Ovary (tissue), 3 donors: Measurements from ENCODE around the gene WSB1.

Experiments used
- CTCF ChIP-seq, 3 donors: fragments of 450-650 bp in 2 of 3; fragments of 200-600 bp in 1 of 3; IDR thresholded peaks; one replicate each; pipeline versions ENCODE4 v1.5.1 to v1.8.0; 2016 to 2022; ENCODE audit warnings: antibody characterized with exemption in 3 of 3, mild to moderate bottlenecking in 1 of 3
- POLR2A ChIP-seq: fragments of 450-650 bp; IDR thresholded peaks from one replicate; pipeline ENCODE4 v1.6.1; 2017; ENCODE audit warnings: antibody characterized with exemption, mild to moderate bottlenecking, moderate library complexity
- donor health status: DM: no; HTN: no; CAD: no.

- TF ChIP-seq CTCF (IDR thresholded peaks at IDR 0.05), result no peak
- no peak for TF ChIP-seq POLR2A
These were observed 25.4 kb upstream of the WSB1 start for GRCh38 chr17:27268394-27269085.
